Measurements from ENCODE around the gene GNG14. TPM values are rescaled to one million over a fixed set of nuclear protein-coding genes. Genes with fewer than 3 reads are reported as not detected.

Gene GNG14
- total and polyA plus RNA-seq, 2 of the 13 experiments (the other 11 are each of a cell fraction or from before 2014, with no cell fraction given), result not detected

GRCh38 chr19:12669270-12670158 is 18.3 kb upstream of the GNG14 start (continued):
- TF ChIP-seq TFDP2 (CRISPR knock-in tag; IDR thresholded peaks at IDR 0.05) (peak; percentile 55; the same call in 1 of the 2 replicates), ZMAT3 (CRISPR knock-in tag; conservative IDR thresholded peaks at IDR 0.05) (peak; percentile 63; the same call in 1 of the 2 replicates), THAP9 (CRISPR knock-in tag; IDR thresholded peaks at IDR 0.05; ENCODE audit: borderline replicate concordance) (peak; percentile 89; the same call in 1 of the 2 replicates), SOX6 (IDR thresholded peaks at IDR 0.05) (no peak), SOX6 (CRISPR knock-in tag; IDR thresholded peaks at IDR 0.05) (no peak; the same call in 1 of the 2 replicates), ZNF761 (CRISPR knock-in tag; conservative IDR thresholded peaks at IDR 0.05) (no peak), ZNF777 (CRISPR knock-in tag; IDR thresholded peaks at IDR 0.05) (peak; percentile 40), SIN3A (IDR thresholded peaks at IDR 0.05; ENCODE audit: borderline replicate concordance, low read depth, low read length) (no peak), CEBPZ (IDR thresholded peaks at IDR 0.05; ENCODE audit: low read length) (no peak), ZNF607 (CRISPR knock-in tag; IDR thresholded peaks at IDR 0.05; ENCODE audit: borderline replicate concordance) (peak; percentile 82; the same call in 1 of the 2 replicates), HDAC1 (CRISPR knock-in tag; IDR thresholded peaks at IDR 0.05) (peak; percentile 59), NFIC (IDR thresholded peaks at IDR 0.05; ENCODE audit: low read length) (peak; percentile 74), DPF2 (CRISPR knock-in tag; IDR thresholded peaks at IDR 0.05; ENCODE audit: borderline replicate concordance, low read depth) (no peak), SP140L (CRISPR knock-in tag; IDR thresholded peaks at IDR 0.05; ENCODE audit: borderline replicate concordance) (no peak), ZNF205 (CRISPR knock-in tag; IDR thresholded peaks at IDR 0.05) (0 out of 2 replicates have a peak, but pooled peaks have one; percentile 13), XRCC5 (optimal IDR thresholded peaks at IDR 0.05; ENCODE audit: low read length) (peak; percentile 81), RARA (CRISPR knock-in tag; IDR thresholded peaks at IDR 0.05) (no peak), ZNF737 (CRISPR knock-in tag; IDR thresholded peaks at IDR 0.05; ENCODE audit: borderline replicate concordance) (0 out of 2 replicates have a peak, but pooled peaks have one; percentile 15), RFXANK (CRISPR knock-in tag; IDR thresholded peaks at IDR 0.05) (0 out of 2 replicates have a peak, but pooled peaks have one; percentile 31), ZNF577 (CRISPR knock-in tag; IDR thresholded peaks at IDR 0.05; ENCODE audit: borderline replicate concordance, low read depth) (no peak), ZNF235 (CRISPR knock-in tag; IDR thresholded peaks at IDR 0.05; ENCODE audit: borderline replicate concordance) (0 out of 2 replicates have a peak, but pooled peaks have one; percentile 25), RXRA (CRISPR knock-in tag; IDR thresholded peaks at IDR 0.05) (0 out of 2 replicates have a peak, but pooled peaks have one; percentile 34)
